GM23338 (cell line): ENCODE data around the gene KDM6A. TPM values are rescaled to one million over a fixed set of nuclear protein-coding genes. Genes with fewer than 3 reads are reported as not detected.

Experiments
- ATAC-seq: fragments of 200-7000 bp; cut with Tn5 transposase; 3 replicates; pipeline ENCODE4 v1.9.1; 2020
- DNase-seq: peaks from one replicate; pipeline ENCODE4 v3.0.0-alpha.2; 2015; ENCODE audit warnings: low spot score
- H2AFZ ChIP-seq: fragments of 200-600 bp; sonication (generic); 2 replicates; pipeline ENCODE4 v1.8.0; 2016; ENCODE audit warnings: antibody characterized with exemption, mild to moderate bottlenecking, moderate library complexity
- H3F3A ChIP-seq: fragments of 200-600 bp; sonication (generic); replicated peaks from 2 replicates; pipeline ENCODE4 v1.8.0; 2017; ENCODE audit warnings: antibody characterized with exemption, mixed run types, low read depth
- H3K27ac ChIP-seq: fragments of 200-600 bp; sonication (generic); 2 replicates; pipeline ENCODE4 v1.6.1; 2016; ENCODE audit warnings: low read depth
- H3K27me3 ChIP-seq: fragments of 200-600 bp; sonication (generic); 2 replicates; pipeline ENCODE4 v1.8.0; 2016; ENCODE audit warnings: mild to moderate bottlenecking, mixed run types, moderate library complexity; ENCODE audit not compliant: insufficient read depth
- H3K36me3 ChIP-seq: fragments of 200-600 bp; sonication (generic); 2 replicates; pipeline ENCODE4 v1.8.0; 2016; ENCODE audit warnings: mild to moderate bottlenecking; ENCODE audit not compliant: insufficient read depth
- H3K4me1 ChIP-seq: fragments of 200-600 bp; sonication (generic); 2 replicates; pipeline ENCODE4 v1.8.0; 2016; ENCODE audit warnings: mild to moderate bottlenecking, moderate library complexity; ENCODE audit not compliant: insufficient read depth
- H3K4me2 ChIP-seq: fragments of 200-600 bp; sonication (generic); 2 replicates; pipeline ENCODE4 v1.7.1; 2017; ENCODE audit warnings: mixed run types
- H3K4me3 ChIP-seq: fragments of 200-600 bp; sonication (generic); 2 replicates; pipeline ENCODE4 v1.6.1; 2016; ENCODE audit warnings: mixed run types
- H3K79me2 ChIP-seq: fragments of 200-600 bp; sonication (generic); replicated peaks from 2 replicates; pipeline ENCODE4 v1.8.0; 2017; ENCODE audit warnings: mild to moderate bottlenecking; ENCODE audit not compliant: insufficient read depth
- H3K9me2 ChIP-seq: fragments of 200-600 bp; sonication (generic); 2 replicates; pipeline ENCODE4 v1.8.0; 2017; ENCODE audit not compliant: insufficient read depth
- H4K20me1 ChIP-seq: fragments of 200-600 bp; sonication (generic); replicated peaks from 2 replicates; pipeline ENCODE4 v1.8.0; 2017; ENCODE audit warnings: mild to moderate bottlenecking; ENCODE audit not compliant: insufficient read depth
- H3K27ac Mint-ChIP-seq: 2 replicates; pipeline ENCODE4 v1.8.0; 2020; ENCODE audit warnings: inconsistent platforms, mild to moderate bottlenecking, moderate library complexity, mixed read lengths
- H3K27me3 Mint-ChIP-seq: 3 replicates; pipeline ENCODE4 v1.8.0; 2022; ENCODE audit warnings: low read depth, mild to moderate bottlenecking, moderate library complexity, mixed read lengths, inconsistent platforms; ENCODE audit not compliant: insufficient read depth, poor library complexity
- H3K36me3 Mint-ChIP-seq: 3 replicates; pipeline ENCODE4 v1.8.0; 2021; ENCODE audit warnings: low read depth, mild to moderate bottlenecking, inconsistent platforms, moderate library complexity, mixed read lengths
- H3K4me1 Mint-ChIP-seq: 3 replicates; pipeline ENCODE4 v1.8.0; 2020; ENCODE audit warnings: mild to moderate bottlenecking, inconsistent platforms, mixed read lengths
- H3K4me3 Mint-ChIP-seq: 3 replicates; pipeline ENCODE4 v1.8.0; 2021; ENCODE audit warnings: moderate library complexity, mild to moderate bottlenecking, inconsistent platforms, mixed read lengths
- H3K9me3 Mint-ChIP-seq: 3 replicates; pipeline ENCODE4 v1.8.0; 2020; ENCODE audit warnings: moderate library complexity, mild to moderate bottlenecking, inconsistent platforms, mixed read lengths
- CREB1 ChIP-seq: fragments of 250-450 bp; sonication (Bioruptor Pico); IDR thresholded peaks from 2 replicates; pipeline ENCODE4 v1.5.0; 2020; ENCODE audit warnings: low read depth, mild to moderate bottlenecking, moderate library complexity
- ETS1 ChIP-seq: IDR thresholded peaks from 2 replicates; pipeline ENCODE4 v1.6.1; 2016; ENCODE audit warnings: antibody characterized with exemption
- EZH2 ChIP-seq: fragments of 200-600 bp; sonication (generic); IDR thresholded peaks from one replicate; pipeline ENCODE4 v1.8.0; 2017; ENCODE audit warnings: antibody characterized with exemption, mild to moderate bottlenecking, low read depth; ENCODE audit not compliant: unreplicated experiment
- JUNB ChIP-seq: IDR thresholded peaks from one replicate; pipeline ENCODE4 v1.6.1; 2016; ENCODE audit warnings: antibody characterized with exemption; ENCODE audit not compliant: unreplicated experiment
- POLR2AphosphoS5 ChIP-seq: IDR thresholded peaks from 2 replicates; pipeline ENCODE4 v1.6.1; 2016; ENCODE audit warnings: antibody characterized with exemption, low read depth
- REST ChIP-seq: IDR thresholded peaks from one replicate; pipeline ENCODE4 v1.6.1; 2018; ENCODE audit warnings: antibody characterized with exemption; ENCODE audit not compliant: unreplicated experiment
- STAT1 ChIP-seq: IDR thresholded peaks from one replicate; pipeline ENCODE4 v1.6.1; 2016; ENCODE audit warnings: antibody characterized with exemption; ENCODE audit not compliant: unreplicated experiment
- ZNF114 ChIP-seq: fragments of 250-450 bp; sonication (Bioruptor Pico); IDR thresholded peaks from 2 replicates; pipeline ENCODE4 v1.5.0; 2020; ENCODE audit warnings: mild to moderate bottlenecking, moderate library complexity
- ZNF462 ChIP-seq: fragments of 250-450 bp; sonication (Bioruptor Pico); IDR thresholded peaks from 2 replicates; pipeline ENCODE4 v1.5.0; 2020; ENCODE audit warnings: mild to moderate bottlenecking, moderate library complexity
- polyA plus RNA-seq: library from polyadenylated mRNA; unstranded; fragments of >200 nt; fragmentation: Nextera tagmentation; extraction: Ambion mirVana; gene quantifications from 2 replicates; pipeline ENCODE4 v1.2.1, GENCODE V29; 2016
- total RNA-seq: library from RNA; depleted of rRNA; stranded (reverse); fragments of >200 nt; shearing (Covaris generic); gene quantifications from 2 replicates; pipeline ENCODE4 v1.2.3, GENCODE V29; 2014

Gene KDM6A
- total and polyA plus RNA-seq, 2 experiments from 2014 or later = 22.8 to 102 TPM

GRCh38 chrX:45140812-45141211 is 267.8 kb downstream of the KDM6A start:
- Mint-ChIP-seq H3K4me3 (no peak overlapping the region), H3K27me3 (peaks cover 3% of the 10 kb centered on the region), H3K27ac (no peak overlapping the region), H3K9me3 (no peaks in the 10 kb centered on the region), H3K4me1 (no peaks in the 10 kb centered on the region), H3K36me3 (no peaks in the 10 kb centered on the region)
- Histone ChIP-seq H3K4me3 (no peak overlapping the region), H3K9me2 (no peaks in the 10 kb centered on the region), H3K4me2 (no peak overlapping the region), H3K79me2 (no peaks in the 10 kb centered on the region), H2AFZ (no peak overlapping the region), H3K4me1 (no peaks in the 10 kb centered on the region), H3F3A (no peaks in the 10 kb centered on the region), H4K20me1 (no peaks in the 10 kb centered on the region), H3K36me3 (no peaks in the 10 kb centered on the region), H3K27me3 (no peaks in the 10 kb centered on the region), H3K27ac (no peak overlapping the region)
- TF ChIP-seq POLR2AphosphoS5 = no peak
- no peak for TF ChIP-seq JUNB
- TF ChIP-seq ZNF114 = no peak
- no peak for TF ChIP-seq EZH2
- no peak for TF ChIP-seq ETS1
- no peak for TF ChIP-seq CREB1 (CRISPR knock-in tag)
- no peak for TF ChIP-seq ZNF462 (CRISPR knock-in tag)
- no peak for TF ChIP-seq STAT1
- TF ChIP-seq REST = no peak
- no peak for ATAC-seq
- no peak for DNase-seq
